ENCODE data around the gene PCDHGB4. TPM values are rescaled to one million over a fixed set of nuclear protein-coding genes. Genes with fewer than 3 reads are reported as not detected.
"Not testable (repeated sequence)": the region's sequence is repeated elsewhere in the genome, so short reads cannot be mapped to it uniquely, and the experiment has no call there.

The PCDHGB4 gene
- total RNA-seq, 1 experiment from 2014 or later: not detected

GRCh38 chr5:141363952-141364660 lies 23.4 kb upstream of the PCDHGB4 start, which contains the start of gene PCDHGA5:
PCDHGA5 (plus strand) TSS chr5:141364162; CDS start chr5:141364331, 169 bp downstream.
- in situ Hi-C loops (cut with HindIII; ENCODE audit: low sequenced_read_pairs): no loop called here

GRCh38 chr5:141366016-141366896 lies 21.2 kb upstream of the PCDHGB4 start:
- in situ Hi-C loops (cut with HindIII; ENCODE audit: low sequenced_read_pairs): no loop called here
- DNase-seq (ENCODE audit: low spot score): no peak

More at GRCh38 chr5:141363952-141364660, 23.4 kb upstream of the PCDHGB4 start, which contains the start of gene PCDHGA5:
- peak; percentile 25 for DNase-seq (ENCODE audit: low spot score)

DNA sequence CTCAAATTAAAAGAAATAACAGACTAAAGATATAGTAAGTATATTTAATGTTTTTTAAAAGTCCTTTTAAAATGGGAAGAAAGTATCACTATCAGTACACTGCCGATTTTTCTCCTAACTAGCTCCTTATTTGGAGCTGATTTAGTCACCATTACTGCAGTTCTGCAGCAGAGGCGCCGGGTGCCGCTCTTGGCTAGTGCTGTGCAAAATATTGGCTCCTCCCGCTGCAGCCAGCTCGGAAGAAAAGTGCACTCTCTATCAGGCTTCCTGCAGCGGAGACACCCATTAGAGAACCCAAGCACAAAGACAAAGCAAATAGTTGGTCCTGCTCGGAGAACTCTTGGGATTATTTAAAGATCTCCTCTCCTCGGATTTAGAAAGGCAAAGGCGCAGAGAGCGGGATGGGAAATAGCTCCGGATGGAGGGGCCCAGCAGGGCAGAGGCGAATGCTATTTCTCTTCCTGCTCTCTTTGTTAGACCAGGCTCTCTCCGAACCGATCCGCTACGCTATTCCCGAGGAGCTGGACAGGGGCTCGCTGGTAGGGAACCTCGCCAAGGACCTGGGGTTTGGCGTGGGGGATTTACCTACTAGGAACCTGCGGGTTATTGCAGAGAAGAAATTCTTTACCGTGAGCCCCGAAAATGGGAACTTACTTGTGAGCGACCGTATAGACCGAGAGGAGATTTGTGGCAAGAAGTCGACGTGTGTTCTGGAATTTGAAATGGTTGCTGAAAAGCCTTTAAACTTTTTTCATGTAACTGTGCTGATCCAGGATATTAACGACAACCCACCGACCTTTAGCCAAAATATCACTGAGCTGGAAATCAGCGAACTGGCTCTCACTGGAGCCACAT lies 17.3 kb upstream of the PCDHGB4 start, which contains the start of gene PCDHGB3:
TSS of gene PCDHGB3 (plus strand) at position 249 of the 855 bp plus-strand sequence. CDS start at position 402, 153 bp downstream.
- in situ Hi-C loops (cut with HindIII; ENCODE audit: low sequenced_read_pairs): no loop called here
- DNase-seq (ENCODE audit: low spot score): no peak

GRCh38 chr5:141371572-141372475 lies 15.7 kb upstream of the PCDHGB4 start:
- DNase-seq (ENCODE audit: low spot score): no peak
- in situ Hi-C loops (cut with HindIII; ENCODE audit: low sequenced_read_pairs): no loop called here

GRCh38 chr5:141373673-141374317 lies 13.7 kb upstream of the PCDHGB4 start, which contains the start of gene PCDHGA6:
PCDHGA6 (plus strand) TSS chr5:141373891; CDS start chr5:141374084, 193 bp downstream.
- peak; percentile 45 for DNase-seq (ENCODE audit: low spot score)
- in situ Hi-C loops (cut with HindIII; ENCODE audit: low sequenced_read_pairs): no loop called here

- DNase-seq (ENCODE audit: low spot score): no peak
- in situ Hi-C loops (cut with HindIII; ENCODE audit: low sequenced_read_pairs): no loop called here
Measured at GRCh38 chr5:141374627-141375026, 12.9 kb upstream of the PCDHGB4 start.

- in situ Hi-C loops (cut with HindIII; ENCODE audit: low sequenced_read_pairs); DNase-seq (ENCODE audit: low spot score): not testable (repeated sequence)
Measured at GRCh38 chr5:141375444-141376155, 11.9 kb upstream of the PCDHGB4 start.

GRCh38 chr5:141382469-141383294 lies 4.8 kb upstream of the PCDHGB4 start, which contains the start of gene PCDHGA7:
PCDHGA7 (plus strand) TSS chr5:141382742; CDS start chr5:141382900, 158 bp downstream.
- in situ Hi-C loops (cut with HindIII; ENCODE audit: low sequenced_read_pairs): no loop called here

DNA sequence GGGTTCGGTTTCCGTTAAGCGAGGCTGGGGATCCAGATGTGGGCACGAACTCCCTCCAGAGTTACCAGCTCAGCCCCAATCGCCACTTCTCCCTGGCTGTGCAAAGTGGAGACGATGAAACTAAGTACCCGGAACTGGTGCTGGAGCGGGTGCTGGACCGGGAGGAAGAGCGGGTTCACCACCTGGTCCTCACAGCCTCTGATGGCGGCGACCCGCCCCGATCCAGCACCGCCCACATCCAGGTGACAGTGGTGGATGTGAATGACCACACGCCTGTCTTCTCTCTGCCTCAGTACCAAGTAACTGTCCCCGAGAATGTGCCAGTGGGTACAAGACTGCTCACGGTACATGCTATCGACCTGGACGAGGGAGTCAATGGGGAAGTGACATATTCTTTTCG lies 4.2 kb upstream of the PCDHGB4 start:
- in situ Hi-C loops (cut with HindIII; ENCODE audit: low sequenced_read_pairs): no loop called here
- no peak for DNase-seq (ENCODE audit: low spot score)

More at GRCh38 chr5:141382469-141383294, 4.8 kb upstream of the PCDHGB4 start, which contains the start of gene PCDHGA7:
- no peak for DNase-seq (ENCODE audit: low spot score)

- in situ Hi-C loops (cut with HindIII; ENCODE audit: low sequenced_read_pairs): no loop called here
- no peak for DNase-seq (ENCODE audit: low spot score)
Measured at GRCh38 chr5:141384471-141385267, 2.8 kb upstream of the PCDHGB4 start.

DNA sequence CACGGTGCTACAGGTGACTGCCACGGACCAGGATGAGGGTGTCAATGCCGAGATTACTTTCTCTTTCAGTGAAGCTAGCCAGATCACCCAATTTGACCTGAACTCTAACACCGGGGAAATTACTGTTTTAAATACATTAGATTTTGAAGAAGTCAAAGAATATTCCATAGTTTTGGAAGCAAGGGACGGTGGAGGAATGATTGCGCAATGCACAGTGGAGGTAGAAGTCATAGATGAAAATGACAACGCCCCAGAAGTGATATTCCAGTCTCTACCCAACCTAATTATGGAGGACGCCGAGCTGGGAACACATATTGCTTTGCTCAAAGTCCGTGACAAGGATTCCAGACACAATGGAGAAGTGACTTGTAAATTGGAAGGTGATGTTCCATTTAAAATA lies 1.2 kb downstream of the PCDHGB4 start:
- in situ Hi-C loops (cut with HindIII; ENCODE audit: low sequenced_read_pairs): no loop called here
- DNase-seq (ENCODE audit: low spot score): no peak

- DNase-seq (ENCODE audit: low spot score): no peak
- in situ Hi-C loops (cut with HindIII; ENCODE audit: low sequenced_read_pairs): no loop called here
Measured at GRCh38 chr5:141389153-141390042, 1.9 kb downstream of the PCDHGB4 start.

- no peak for DNase-seq (ENCODE audit: low spot score)
- in situ Hi-C loops (cut with HindIII; ENCODE audit: low sequenced_read_pairs): no loop called here
Measured at GRCh38 chr5:141392429-141393198, 5.1 kb downstream of the PCDHGB4 start, which contains the start of gene PCDHGA8. PCDHGA8 (plus strand) TSS chr5:141392633; CDS start chr5:141392814, 181 bp downstream.

Measured in G401 (cell line).